Keratinocyte (primary cell): ENCODE data around the gene SRGAP2.
"Not testable (repeated sequence)": the region's sequence is repeated elsewhere in the genome, so short reads cannot be mapped to it uniquely, and the experiment has no call there.

Source experiments
- CTCF ChIP-seq, 3 experiments: IDR thresholded peaks in 1 of 3; conservative IDR thresholded peaks in 1 of 3; optimal IDR thresholded peaks in 1 of 3; 2 replicates in 2 of 3; 3 replicates in 1 of 3; pipeline versions ENCODE3 to v1.5.1; 2011; ENCODE audit warnings: low read length in 3 of 3, mild to moderate bottlenecking in 3 of 3, moderate library complexity in 2 of 3, control low read depth in 1 of 3, inconsistent platforms in 1 of 3; ENCODE audit not compliant: insufficient read depth in 2 of 3; ENCODE audit errors: extremely low read depth in 1 of 3
- EZH2 ChIP-seq: IDR thresholded peaks from one replicate; pipeline ENCODE4 v1.6.1; 2012; ENCODE audit warnings: inconsistent platforms, mild to moderate bottlenecking, low read length, moderate library complexity

DNA sequence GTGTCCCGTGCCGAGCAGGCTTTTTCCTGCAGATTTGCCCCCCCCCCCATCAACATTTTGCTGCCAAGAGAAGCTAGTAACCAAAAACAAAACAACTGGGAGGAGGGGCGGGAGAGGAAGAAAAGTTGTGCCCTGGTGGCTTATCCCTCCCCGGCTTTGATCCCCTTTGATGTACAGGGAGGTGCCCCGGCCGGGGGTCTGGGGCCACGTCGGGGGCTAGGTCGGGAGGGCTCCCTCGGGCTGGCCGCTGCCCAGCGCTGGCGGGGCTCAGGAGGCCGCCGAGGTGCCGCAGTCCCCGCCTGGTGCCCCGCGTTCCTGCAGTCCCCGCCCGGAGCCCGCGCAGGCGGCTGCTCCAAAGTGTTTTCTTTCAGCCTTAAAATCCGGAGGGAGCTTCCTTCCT, 1.5 kb downstream of the SRGAP2 start:
- TF ChIP-seq EZH2; CTCF (optimal IDR thresholded peaks at IDR 0.05 in 1 of 3, IDR thresholded peaks at IDR 0.05 in 1 of 3, conservative IDR thresholded peaks at IDR 0.05 in 1 of 3; ENCODE audit: extremely low read depth in 1 of 3, insufficient read depth in 2 of 3, low read length in 3 of 3): not testable (repeated sequence)
